Sigmoid colon (tissue), 7 donors: ENCODE measurements around the gene CDH20. TPM values are rescaled to one million over a fixed set of nuclear protein-coding genes. Genes with fewer than 3 reads are reported as not detected.

Experiments
- DNase-seq: peaks from one replicate; pipeline ENCODE4 v3.0.0-alpha.2; 2019
- H3K27ac ChIP-seq, 4 donors: fragments of 200-600 bp; sonication (generic); one replicate each; pipeline ENCODE4 v1.5.1; 2016 to 2019; ENCODE audit warnings: mild to moderate bottlenecking in 1 of 4
- H3K27me3 ChIP-seq, 3 donors: fragments of 200-600 bp; sonication (generic); one replicate each; pipeline ENCODE4 v1.5.1; 2019; ENCODE audit warnings: mild to moderate bottlenecking in 1 of 3
- H3K36me3 ChIP-seq, 4 donors: fragments of 200-600 bp; sonication (generic); one replicate each; pipeline ENCODE4 v1.5.1; 2016 to 2019
- H3K4me1 ChIP-seq, 4 donors: fragments of 200-600 bp; sonication (generic); one replicate each; pipeline ENCODE4 v1.5.1; 2017 to 2019
- H3K4me3 ChIP-seq, 4 donors: fragments of 200-600 bp; sonication (generic); one replicate each; pipeline ENCODE4 v1.5.1; 2017 to 2019; ENCODE audit warnings: mild to moderate bottlenecking in 2 of 4, moderate library complexity in 1 of 4
- H3K9me3 ChIP-seq, 4 donors: fragments of 200-600 bp in 3 of 4; sonication (generic) in 3 of 4; one replicate each; pipeline versions ENCODE4 v1.5.1 to v1.6.1; 2013 to 2019
- CTCF ChIP-seq, 4 experiments: fragments of 450-650 bp in 3 of 4; fragments of 200-600 bp in 1 of 4; IDR thresholded peaks; one replicate each; pipeline ENCODE4 v1.5.1; 2016 to 2019; ENCODE audit warnings: antibody characterized with exemption in 4 of 4, mild to moderate bottlenecking in 3 of 4, moderate library complexity in 2 of 4
- EP300 ChIP-seq, 4 donors: sonication (generic); formaldehyde crosslinking; IDR thresholded peaks; one replicate each; pipeline ENCODE4 v1.6.1; 2017; ENCODE audit warnings: antibody characterized with exemption in 4 of 4
- POLR2A ChIP-seq, 2 donors: fragments of 450-650 bp; IDR thresholded peaks; one replicate each; pipeline ENCODE4 v1.6.1; 2016; ENCODE audit warnings: antibody characterized with exemption in 2 of 2, mild to moderate bottlenecking in 2 of 2, moderate library complexity in 2 of 2
- POLR2AphosphoS5 ChIP-seq, 4 donors: sonication (generic); formaldehyde crosslinking; IDR thresholded peaks; one replicate each; pipeline ENCODE4 v1.6.1; 2017; ENCODE audit warnings: antibody characterized with exemption in 4 of 4
- WGBS, 2 donors: extraction: QIAGEN DNeasy Blood & Tissue Kit; methylation state at CpG; one replicate each; pipeline ENCODE4 v1.1.7; 2013; 5-methylcytosine and 5-hydroxymethylcytosine counted together
- intact Hi-C: fragments of 100-400 bp; cut with DNase I; formaldehyde crosslinking; loops from one replicate; pipeline ENCODE4 v1.15.1; 2023
- polyA plus RNA-seq, 3 donors: library from polyadenylated mRNA; stranded (reverse); fragments of 200-250 nt; gene quantifications; one replicate each; pipeline ENCODE4 v1.2.3, GENCODE V29; 2013
- total RNA-seq, 4 donors: library from RNA; depleted of rRNA; stranded (reverse); fragments of >200 nt; gene quantifications; one replicate each; pipeline ENCODE4 v1.1.0, GENCODE V29; 2016
- donor health status: healthy with polysubstance abuse.
- donor health status: Bipolar disorder and iron deficiency.
- donor health status: healthy.

Gene CDH20
- total and polyA plus RNA-seq, 7 donors, result under 0.01 to 0.33 (median 0.21) TPM; not detected in 3

DNA sequence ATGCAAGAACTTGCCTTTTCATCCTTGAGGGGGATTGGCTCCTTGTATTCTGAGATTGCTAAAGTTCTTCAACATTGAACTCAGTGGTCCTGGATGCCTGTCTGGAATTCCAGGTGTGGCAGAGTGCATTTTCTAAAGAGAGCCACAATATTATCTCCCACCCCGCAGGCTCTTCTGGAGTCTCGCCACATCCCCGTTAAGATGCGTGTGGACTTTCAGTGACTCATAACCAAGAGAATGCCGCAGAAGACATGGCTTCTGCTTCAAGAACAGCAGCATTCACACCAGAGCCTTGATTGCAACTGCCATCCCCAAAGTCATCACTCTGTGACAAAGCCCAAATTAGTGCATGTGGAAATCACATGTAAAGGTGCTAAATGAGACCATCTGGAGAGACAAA is 142.7 kb downstream of the CDH20 start:
- no peaks in the 10 kb centered on the region for H3K27me3 ChIP-seq
- H3K9me3 ChIP-seq, result no peaks in the 10 kb centered on the region
- H3K4me3 ChIP-seq, result no peak overlapping the region
- no peaks in the 10 kb centered on the region for H3K36me3 ChIP-seq
- WGBS, 2 donors, result 87 to 92% methylated on average over 5 of the region's 5 CpGs
- DNase-seq, result no peak
- intact Hi-C loops, result no loop called here
- H3K27ac ChIP-seq, result no peak overlapping the region
- no peaks in the 10 kb centered on the region for H3K4me1 ChIP-seq
- TF ChIP-seq CTCF (IDR thresholded peaks at IDR 0.05) (no peak), POLR2AphosphoS5 (IDR thresholded peaks at IDR 0.05) (no peak), EP300 (IDR thresholded peaks at IDR 0.05) (no peak), POLR2A (IDR thresholded peaks at IDR 0.05) (no peak)

DNA sequence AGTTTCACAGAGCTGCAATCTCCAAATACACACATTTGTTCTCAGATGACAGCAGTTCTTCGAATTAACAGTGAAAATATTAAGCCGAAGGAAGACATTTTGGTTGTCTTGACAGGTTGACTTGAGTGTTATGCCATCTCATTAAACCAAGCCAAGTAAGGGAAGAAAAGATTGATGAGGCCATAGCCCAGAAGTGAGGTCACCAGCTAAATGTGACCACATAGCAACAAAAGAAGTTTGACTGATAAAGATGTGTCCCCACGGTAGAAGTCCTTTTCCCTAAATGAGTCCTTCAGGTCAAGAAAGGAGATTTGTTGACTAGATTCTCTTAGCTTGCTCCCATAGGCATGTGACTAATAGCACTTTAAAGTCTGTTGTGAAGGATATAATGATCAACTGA is 156.1 kb downstream of the CDH20 start:
- no peaks in the 10 kb centered on the region for H3K27me3 ChIP-seq
- H3K4me1 ChIP-seq, result no peaks in the 10 kb centered on the region
- intact Hi-C loops, result no loop called here
- TF ChIP-seq POLR2AphosphoS5 (IDR thresholded peaks at IDR 0.05) (no peak), EP300 (IDR thresholded peaks at IDR 0.05) (no peak), CTCF (IDR thresholded peaks at IDR 0.05) (no peak), POLR2A (IDR thresholded peaks at IDR 0.05) (no peak)
- no peaks in the 10 kb centered on the region for H3K9me3 ChIP-seq
- DNase-seq, result no peak
- H3K27ac ChIP-seq, result no peak overlapping the region
- no peaks in the 10 kb centered on the region for H3K36me3 ChIP-seq
- H3K4me3 ChIP-seq, result no peak overlapping the region
- WGBS, 2 donors, result 76 to 79% methylated on average over 3 of the region's 3 CpGs

- no peaks in the 10 kb centered on the region for H3K4me1 ChIP-seq
- DNase-seq, result no peak
- no peaks in the 10 kb centered on the region for H3K36me3 ChIP-seq
- H3K9me3 ChIP-seq, result no peaks in the 10 kb centered on the region
- H3K4me3 ChIP-seq, result no peak overlapping the region
- no peak overlapping the region for H3K27ac ChIP-seq
- 79 to 85% methylated on average over 18 of the region's 18 CpGs for WGBS, 2 donors
- intact Hi-C loops, result no loop called here
- H3K27me3 ChIP-seq, result no peaks in the 10 kb centered on the region
- TF ChIP-seq CTCF (IDR thresholded peaks at IDR 0.05), result no peak
- no peak for TF ChIP-seq POLR2AphosphoS5 (IDR thresholded peaks at IDR 0.05)
- TF ChIP-seq EP300 (IDR thresholded peaks at IDR 0.05), result no peak
- TF ChIP-seq POLR2A (IDR thresholded peaks at IDR 0.05), result no peak
Measured at GRCh38 chr18:61496374-61496773, 163.1 kb downstream of the CDH20 start.

GRCh38 chr18:61497422-61497821 is 164.2 kb downstream of the CDH20 start:
- H3K4me1 ChIP-seq, result no peaks in the 10 kb centered on the region
- H3K36me3 ChIP-seq, result no peaks in the 10 kb centered on the region
- WGBS, 2 donors, result 78 to 83% methylated on average over 3 of the region's 3 CpGs
- intact Hi-C loops, result no loop called here
- no peak overlapping the region for H3K4me3 ChIP-seq
- H3K27me3 ChIP-seq, result no peaks in the 10 kb centered on the region
- H3K27ac ChIP-seq, result no peak overlapping the region
- DNase-seq, result no peak
- TF ChIP-seq POLR2AphosphoS5 (IDR thresholded peaks at IDR 0.05) (no peak), EP300 (IDR thresholded peaks at IDR 0.05) (no peak), CTCF (IDR thresholded peaks at IDR 0.05) (no peak), POLR2A (IDR thresholded peaks at IDR 0.05) (no peak)
- no peaks in the 10 kb centered on the region for H3K9me3 ChIP-seq

DNA sequence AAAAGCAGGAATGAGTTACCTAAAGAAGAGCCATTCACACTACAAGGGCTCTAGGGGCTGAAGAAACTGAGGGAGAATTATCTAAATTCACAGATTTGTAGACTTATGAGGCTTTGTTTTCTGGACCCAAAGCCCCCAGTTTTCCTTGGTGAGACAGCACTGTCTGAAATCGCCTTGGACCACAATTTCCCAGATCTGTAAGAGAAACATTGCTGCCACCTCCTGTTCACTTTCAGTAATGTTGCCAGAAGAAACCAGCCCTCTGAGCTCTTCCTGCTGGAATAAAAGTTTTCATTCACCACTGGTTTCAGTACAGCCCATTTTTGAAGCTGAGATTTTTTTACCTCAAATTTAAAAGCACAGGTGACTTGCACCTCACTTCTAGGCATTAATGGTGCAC is 169.2 kb downstream of the CDH20 start:
- Histone ChIP-seq H3K36me3 (no peaks in the 10 kb centered on the region), H3K4me1 (no peaks in the 10 kb centered on the region), H3K27me3 (no peaks in the 10 kb centered on the region), H3K4me3 (no peak overlapping the region), H3K9me3 (no peaks in the 10 kb centered on the region), H3K27ac (no peak overlapping the region)
- WGBS, 2 donors, result 5 to 6% methylated on average over 1 of the region's 1 CpG
- peak in 3 of 4 experiments; percentile 28 to 40 (median 37) for TF ChIP-seq CTCF (IDR thresholded peaks at IDR 0.05)
- TF ChIP-seq POLR2AphosphoS5 (IDR thresholded peaks at IDR 0.05), result no peak
- DNase-seq, result no peak
- intact Hi-C loops, result loop anchor here (5.0 to 10.0 kb wide), 2 partner anchors 818 to 1515 kb away; no protein-coding TSS in a partner anchor
